H1 (cell line): Measurements from ENCODE around the gene PRMT1.

Experiments used
- ATF2 ChIP-seq: IDR thresholded peaks from 2 replicates; pipeline ENCODE4 v1.6.1; 2012; ENCODE audit warnings: low read length, inconsistent platforms
- CBX5 ChIP-seq: fragments of 300-800, 300-1000 bp; sonication (generic); IDR thresholded peaks from 2 replicates; pipeline ENCODE4 v1.7.1; 2016; ENCODE audit warnings: antibody characterized with exemption, low read length, low read depth
- CTCF ChIP-seq, 3 experiments: IDR thresholded peaks; 1 replicate in 2 of 3; 2 replicates in 1 of 3; pipeline versions ENCODE4 v1.5.1 to v1.6.1; 2011; ENCODE audit warnings: low read length in 3 of 3, mild to moderate bottlenecking in 3 of 3, inconsistent platforms in 2 of 3, low read depth in 1 of 3, moderate library complexity in 1 of 3; ENCODE audit not compliant: insufficient read depth in 1 of 3; ENCODE audit errors: control extremely low read depth in 1 of 3
- POLR2A ChIP-seq, 2 experiments: IDR thresholded peaks; 1 replicate in 1 of 2; 2 replicates in 1 of 2; pipeline ENCODE4 v1.6.1; 2011; ENCODE audit warnings: low read depth in 2 of 2, low read length in 2 of 2, mild to moderate bottlenecking in 2 of 2; ENCODE audit errors: control extremely low read depth in 1 of 2
- RAD21 ChIP-seq, 2 experiments: IDR thresholded peaks in 1 of 2; conservative IDR thresholded peaks in 1 of 2; 2 replicates each; pipeline ENCODE4 v1.6.1; 2011; ENCODE audit warnings: low read depth in 2 of 2, low read length in 2 of 2, improper control_type of control experiment in 1 of 2, inconsistent platforms in 1 of 2, mild to moderate bottlenecking in 1 of 2, moderate library complexity in 1 of 2
- TAF1 ChIP-seq: IDR thresholded peaks from 2 replicates; pipeline ENCODE4 v1.6.1; 2011; ENCODE audit warnings: mild to moderate bottlenecking, low read depth, low read length
- USF2 ChIP-seq: IDR thresholded peaks from 2 replicates; pipeline ENCODE4 v1.6.1; 2011; ENCODE audit warnings: low read length, improper control_type of control experiment

- TF ChIP-seq CTCF (IDR thresholded peaks at IDR 0.05; ENCODE audit: control extremely low read depth in 1 of 3, insufficient read depth in 1 of 3, low read depth in 1 of 3, low read length in 3 of 3) (no peak), USF2 (no peak), RAD21 (IDR thresholded peaks at IDR 0.05 in 1 of 2, conservative IDR thresholded peaks at IDR 0.05 in 1 of 2; ENCODE audit: low read depth in 2 of 2, low read length in 2 of 2) (no peak), ATF2 (no peak), POLR2A (IDR thresholded peaks at IDR 0.05; ENCODE audit: control extremely low read depth in 1 of 2, low read depth in 2 of 2, low read length in 2 of 2) (no peak), CBX5 (no peak), TAF1 (no peak)
These were observed 12.1 kb upstream of the PRMT1 start for GRCh38 chr19:49665036-49665350.
